ENCODE data around the gene DFFB. TPM values are rescaled to one million over a fixed set of nuclear protein-coding genes. Genes with fewer than 3 reads are reported as not detected.
A peak's percentile ranks its signal among the peaks of the same experiment; 100 is the strongest.
"Not testable (repeated sequence)": the region's sequence is repeated elsewhere in the genome, so short reads cannot be mapped to it uniquely, and the experiment has no call there.

The DFFB gene
- 10 to 100 TPM in 1 of 2 experiments, 1 to 10 TPM in 1; 8.8 to 10.2 TPM for total RNA-seq

GRCh38 chr1:3856923-3857790, at the start of gene DFFB, which contains the start of gene CEP104:
TSS of gene DFFB (plus strand) at chr1:3857476. CDS start at chr1:3857604, 128 bp downstream.
TSS of gene CEP104 (minus strand) at chr1:3857211. CDS start at chr1:3852407, 4,804 bp downstream.
- CTCF ChIA-PET = interaction anchor here (0.7 to 3.2 kb wide), 7 partner anchors 9 to 52 kb away, joined by 3 to 37 read pairs (median 6); partner anchors contain the start of gene C1orf174
- H3K4me3 Mint-ChIP-seq = peak within 1 kb of the TSS; percentile 96
- H3K4me1 Mint-ChIP-seq (ENCODE audit: low read depth) = peaks cover 32% of the 10 kb centered on the region
- H3K27me3 Mint-ChIP-seq (ENCODE audit: low read depth) = no peaks in the 10 kb centered on the region
- POLR2A ChIA-PET = interaction anchor here (1.3 to 2.3 kb wide), 2 partner anchors 43 to 45 kb away, joined by 4 to 12 read pairs; partner anchors contain the start of gene C1orf174
- peaks cover 6% of the 10 kb centered on the region for H3K36me3 Mint-ChIP-seq (ENCODE audit: low read depth)
- peak within 1 kb of the TSS; percentile 91 for H3K27ac Mint-ChIP-seq
- ATAC-seq (peak; percentile 98), DNase-seq (peak; percentile 97)
- H3K9me3 Mint-ChIP-seq (ENCODE audit: insufficient read depth) = no peaks in the 10 kb centered on the region

GRCh38 chr1:3807769-3808168, 49.5 kb upstream of the DFFB start:
- peaks cover 5% of the 10 kb centered on the region for H3K4me1 Mint-ChIP-seq (ENCODE audit: low read depth)
- ChIA-PET POLR2A (no interaction called here), CTCF (no interaction called here)
- no peaks in the 10 kb centered on the region for H3K36me3 Mint-ChIP-seq (ENCODE audit: low read depth)
- ATAC-seq = no peak
- H3K27ac Mint-ChIP-seq = no peak overlapping the region
- no peaks in the 10 kb centered on the region for H3K9me3 Mint-ChIP-seq (ENCODE audit: insufficient read depth)
- DNase-seq = no peak
- H3K27me3 Mint-ChIP-seq (ENCODE audit: low read depth) = peaks cover under 1% of the 10 kb centered on the region
- H3K4me3 Mint-ChIP-seq = no peak overlapping the region

- ChIA-PET POLR2A (no interaction called here), CTCF (no interaction called here)
- DNase-seq = no peak
- no peak overlapping the region for H3K4me3 Mint-ChIP-seq
- H3K27ac Mint-ChIP-seq = no peak overlapping the region
- H3K36me3 Mint-ChIP-seq (ENCODE audit: low read depth) = no peaks in the 10 kb centered on the region
- no peaks in the 10 kb centered on the region for H3K27me3 Mint-ChIP-seq (ENCODE audit: low read depth)
- ATAC-seq = no peak
- no peaks in the 10 kb centered on the region for H3K9me3 Mint-ChIP-seq (ENCODE audit: insufficient read depth)
- H3K4me1 Mint-ChIP-seq (ENCODE audit: low read depth) = peaks cover 5% of the 10 kb centered on the region
Observed at GRCh38 chr1:3809680-3810079, 47.6 kb upstream of the DFFB start.

GRCh38 chr1:3810149-3810761, 47.0 kb upstream of the DFFB start:
- ATAC-seq, DNase-seq: not testable (repeated sequence)

GRCh38 chr1:3811595-3811911, 45.7 kb upstream of the DFFB start:
- no peaks in the 10 kb centered on the region for H3K9me3 Mint-ChIP-seq (ENCODE audit: insufficient read depth)
- H3K4me3 Mint-ChIP-seq = no peak overlapping the region
- ChIA-PET CTCF (no interaction called here), POLR2A (no interaction called here)
- H3K4me1 Mint-ChIP-seq (ENCODE audit: low read depth) = peaks cover 5% of the 10 kb centered on the region
- ATAC-seq (no peak), DNase-seq (no peak)
- no peak overlapping the region for H3K27ac Mint-ChIP-seq
- no peaks in the 10 kb centered on the region for H3K27me3 Mint-ChIP-seq (ENCODE audit: low read depth)
- H3K36me3 Mint-ChIP-seq (ENCODE audit: low read depth) = no peaks in the 10 kb centered on the region

More at GRCh38 chr1:3810149-3810761, 47.0 kb upstream of the DFFB start:
- H3K36me3 Mint-ChIP-seq (ENCODE audit: low read depth); H3K27ac Mint-ChIP-seq; CTCF ChIA-PET; H3K4me3 Mint-ChIP-seq; POLR2A ChIA-PET; H3K4me1 Mint-ChIP-seq (ENCODE audit: low read depth); H3K9me3 Mint-ChIP-seq (ENCODE audit: insufficient read depth); H3K27me3 Mint-ChIP-seq (ENCODE audit: low read depth): not testable (repeated sequence)

GRCh38 chr1:3814065-3814464, 43.2 kb upstream of the DFFB start:
- Mint-ChIP-seq H3K36me3 (ENCODE audit: low read depth) (no peaks in the 10 kb centered on the region), H3K27ac (no peak overlapping the region), H3K4me1 (ENCODE audit: low read depth) (peaks cover 5% of the 10 kb centered on the region), H3K9me3 (ENCODE audit: insufficient read depth) (no peaks in the 10 kb centered on the region), H3K27me3 (ENCODE audit: low read depth) (no peaks in the 10 kb centered on the region), H3K4me3 (no peak overlapping the region)
- ChIA-PET POLR2A (no interaction called here), CTCF (no interaction called here)
- DNase-seq = no peak
- no peak for ATAC-seq

GRCh38 chr1:3814771-3815561, 42.3 kb upstream of the DFFB start:
- peaks cover 3% of the 10 kb centered on the region for H3K4me1 Mint-ChIP-seq (ENCODE audit: low read depth)
- no peak overlapping the region for H3K4me3 Mint-ChIP-seq
- no peak overlapping the region for H3K27ac Mint-ChIP-seq
- no peak for DNase-seq
- POLR2A ChIA-PET = no interaction called here
- CTCF ChIA-PET = no interaction called here
- peaks cover 2% of the 10 kb centered on the region for H3K36me3 Mint-ChIP-seq (ENCODE audit: low read depth)
- H3K9me3 Mint-ChIP-seq (ENCODE audit: insufficient read depth) = no peaks in the 10 kb centered on the region
- no peak for ATAC-seq
- no peaks in the 10 kb centered on the region for H3K27me3 Mint-ChIP-seq (ENCODE audit: low read depth)

GRCh38 chr1:3816331-3817137, 40.7 kb upstream of the DFFB start:
- no peak for DNase-seq
- H3K36me3 Mint-ChIP-seq (ENCODE audit: low read depth) = peaks cover 8% of the 10 kb centered on the region
- H3K4me3 Mint-ChIP-seq = no peak overlapping the region
- no peaks in the 10 kb centered on the region for H3K27me3 Mint-ChIP-seq (ENCODE audit: low read depth)
- no peak overlapping the region for H3K27ac Mint-ChIP-seq
- no peaks in the 10 kb centered on the region for H3K9me3 Mint-ChIP-seq (ENCODE audit: insufficient read depth)
- CTCF ChIA-PET = interaction anchor here (1.0 kb wide), 1 partner anchor 12 kb away, joined by 3 read pairs; no protein-coding TSS in a partner anchor
- POLR2A ChIA-PET = no interaction called here
- ATAC-seq = no peak
- no peaks in the 10 kb centered on the region for H3K4me1 Mint-ChIP-seq (ENCODE audit: low read depth)

GRCh38 chr1:3817138-3817740, 40.0 kb upstream of the DFFB start:
- ATAC-seq (no peak), DNase-seq (no peak)
- H3K4me1 Mint-ChIP-seq (ENCODE audit: low read depth) = no peaks in the 10 kb centered on the region
- POLR2A ChIA-PET = interaction anchor here (1.1 kb wide), 1 partner anchor 21 kb away, joined by 3 read pairs; the partner anchor contains the start of gene LRRC47
- no peak overlapping the region for H3K27ac Mint-ChIP-seq
- no peaks in the 10 kb centered on the region for H3K27me3 Mint-ChIP-seq (ENCODE audit: low read depth)
- peaks cover 12% of the 10 kb centered on the region for H3K36me3 Mint-ChIP-seq (ENCODE audit: low read depth)
- CTCF ChIA-PET = no interaction called here
- no peaks in the 10 kb centered on the region for H3K9me3 Mint-ChIP-seq (ENCODE audit: insufficient read depth)
- H3K4me3 Mint-ChIP-seq = no peak overlapping the region

GRCh38 chr1:3817821-3818597, 39.3 kb upstream of the DFFB start:
- ChIA-PET CTCF (no interaction called here), POLR2A (interaction anchor here (1.1 kb wide), 1 partner anchor 22 kb away, joined by 3 read pairs; the partner anchor contains the start of gene LRRC47)
- DNase-seq (no peak), ATAC-seq (no peak)
- Mint-ChIP-seq H3K9me3 (ENCODE audit: insufficient read depth) (no peaks in the 10 kb centered on the region), H3K27ac (no peak overlapping the region), H3K36me3 (ENCODE audit: low read depth) (peaks cover 13% of the 10 kb centered on the region), H3K4me1 (ENCODE audit: low read depth) (no peaks in the 10 kb centered on the region), H3K4me3 (no peak overlapping the region), H3K27me3 (ENCODE audit: low read depth) (no peaks in the 10 kb centered on the region)

All from activated CD8-positive, alpha-beta T cell treated with anti-CD3 and anti-CD28 coated beads, Interleukin-2, amount 10 ng/mL, durations not matched to agents 7 days and 5 days (primary cell).